Stimulated activated CD4-positive, alpha-beta T cell treated with anti-CD3 and anti-CD28 coated beads, Interleukin-4, amount 100 ng/mL, for 24 hours (primary cell): ENCODE data around the gene SCN7A.
"Not testable (repeated sequence)": the region's sequence is repeated elsewhere in the genome, so short reads cannot be mapped to it uniquely, and the experiment has no call there.

Experiments
- DNase-seq: peaks from one replicate; pipeline ENCODE4 v3.0.0-alpha.2; 2020

Gene SCN7A

DNA sequence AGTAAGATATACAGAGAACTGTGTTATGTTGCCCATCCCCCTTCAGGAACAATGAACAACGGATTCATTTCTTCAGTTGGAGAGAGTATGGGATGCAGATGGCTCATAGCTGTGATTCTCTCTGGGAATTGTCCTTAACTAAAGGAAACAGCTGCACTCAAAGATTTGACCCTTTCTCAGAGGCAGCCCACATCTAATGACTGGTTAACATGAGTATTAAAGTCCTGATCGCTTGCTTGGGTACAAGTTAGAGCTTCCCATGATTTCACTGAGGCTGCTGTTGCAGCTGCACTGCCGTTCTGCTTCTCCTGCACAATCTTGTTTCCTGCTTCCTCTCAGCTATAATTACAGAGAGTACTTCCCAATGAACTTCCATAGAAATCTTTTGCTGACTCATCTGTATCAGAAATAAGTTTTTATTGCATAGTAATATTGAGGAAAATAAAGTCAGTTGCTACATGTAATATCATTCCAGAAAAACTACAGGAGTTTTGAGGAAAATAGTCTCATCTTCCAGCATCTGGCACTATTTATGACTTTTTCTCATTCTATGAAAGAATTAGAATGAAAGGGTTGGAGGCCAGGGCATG is 105.5 kb downstream of the SCN7A start:
- no peak for DNase-seq

DNA sequence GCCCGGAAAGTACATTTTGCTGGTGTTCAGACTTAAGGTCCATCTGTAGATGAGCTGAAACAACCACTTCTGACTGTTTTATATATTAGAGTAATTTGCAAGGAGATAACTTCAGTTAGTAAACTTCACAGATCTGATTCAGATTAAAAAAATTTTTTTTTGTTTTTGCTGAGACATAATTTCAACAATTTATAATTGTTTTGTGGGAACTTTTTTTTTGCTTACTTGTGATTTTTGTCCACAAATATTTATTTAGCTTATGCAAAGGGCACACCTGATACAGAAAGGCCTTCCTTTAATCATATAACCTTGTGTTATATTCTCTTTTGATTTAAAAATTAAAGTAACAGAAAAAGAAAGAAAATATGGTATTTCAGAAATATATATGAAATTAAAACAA is 108.7 kb downstream of the SCN7A start:
- no peak for DNase-seq

DNA sequence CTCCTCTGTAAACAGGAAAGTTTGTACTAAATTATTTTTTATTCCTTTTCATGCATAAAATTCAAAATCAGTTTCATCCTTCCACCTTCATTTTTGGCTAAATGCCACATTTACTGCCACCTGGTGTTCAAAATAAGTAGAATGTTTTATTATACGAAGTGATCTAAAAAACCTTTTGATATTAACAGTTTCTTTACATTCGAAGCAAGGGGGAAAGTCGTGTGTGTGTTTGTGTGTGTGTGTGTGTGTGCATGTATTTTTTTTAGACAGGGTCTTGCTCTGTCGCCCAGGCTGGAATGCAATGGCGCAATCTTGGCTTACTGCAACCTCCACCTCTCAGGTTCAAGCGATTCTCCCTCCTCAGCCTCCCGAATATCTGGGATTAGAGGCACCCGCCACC is 109.3 kb downstream of the SCN7A start:
- DNase-seq, result no peak

DNA sequence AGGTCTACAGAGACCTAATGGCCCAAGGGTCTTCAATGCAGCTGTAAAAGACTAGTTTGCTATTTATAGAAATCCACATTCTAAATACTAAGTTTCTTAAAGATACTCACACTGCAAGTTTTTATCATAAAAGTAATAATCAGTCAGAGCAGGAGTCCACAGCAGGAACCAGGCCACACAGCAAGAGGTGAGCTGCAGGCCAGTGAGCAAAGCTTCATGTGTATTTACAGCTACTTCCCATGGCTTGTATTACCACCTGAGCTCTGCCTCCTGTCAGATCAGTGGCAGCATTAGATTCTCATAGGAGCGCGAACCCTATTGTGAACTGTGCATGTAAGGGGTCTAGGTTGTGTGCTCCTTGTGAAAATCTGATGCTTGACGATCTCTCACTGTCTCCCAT is 111.6 kb downstream of the SCN7A start:
- no peak for DNase-seq

DNA sequence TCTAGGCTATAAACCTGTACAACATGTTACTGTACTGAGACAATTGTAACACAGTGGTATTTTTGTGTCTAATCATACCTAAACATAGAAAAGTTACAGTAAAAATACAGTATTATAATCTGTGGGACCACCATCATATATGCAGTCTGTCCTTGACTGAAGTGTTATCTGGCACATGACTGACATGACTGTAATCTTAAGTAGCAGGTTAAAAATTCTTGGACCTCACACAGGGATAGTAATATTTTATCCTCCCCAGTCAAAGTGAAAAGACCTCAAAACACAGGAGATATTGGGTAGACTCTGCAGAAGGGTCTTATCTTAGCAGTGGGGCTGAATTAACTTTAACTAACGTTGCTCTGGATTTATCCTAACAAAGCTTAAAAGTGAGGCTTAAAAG is 113.4 kb downstream of the SCN7A start:
- DNase-seq, result no peak

DNA sequence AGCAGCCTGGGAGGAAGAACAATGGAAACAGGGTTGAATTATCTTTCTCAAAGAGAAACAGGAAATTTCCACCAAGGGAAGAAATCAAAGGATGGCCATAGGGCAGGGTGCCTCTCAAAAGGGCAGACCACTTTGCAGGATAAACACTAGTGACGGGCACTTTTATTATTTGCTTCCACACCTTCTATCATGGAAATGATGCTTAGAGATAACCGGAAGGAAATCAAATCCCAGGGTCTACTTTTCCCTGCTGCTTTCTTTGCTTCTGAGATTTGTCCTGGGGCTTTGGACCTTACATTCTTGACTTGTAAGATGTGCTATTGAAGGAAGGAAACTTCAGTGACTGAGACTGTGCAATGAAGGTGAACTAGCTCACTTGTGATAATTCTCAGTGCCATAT is 117.2 kb downstream of the SCN7A start:
- DNase-seq, result no peak

DNA sequence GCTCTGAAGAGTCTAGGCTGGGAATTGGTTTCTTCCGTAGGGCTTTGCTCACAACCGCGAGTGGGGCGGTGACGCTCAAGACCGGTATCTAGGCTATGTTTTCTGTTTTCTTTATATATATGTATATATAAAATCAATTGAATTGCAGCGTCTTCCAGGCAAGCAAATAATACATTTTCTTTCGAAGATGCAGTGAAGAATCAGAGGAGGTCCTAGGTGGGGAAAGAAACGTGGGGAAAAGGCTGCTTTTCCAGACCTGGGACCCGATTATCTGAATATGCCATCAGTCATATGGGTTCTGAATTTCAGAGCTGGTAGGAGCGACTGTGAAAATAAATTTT is 117.6 kb downstream of the SCN7A start:
- no peak for DNase-seq

DNA sequence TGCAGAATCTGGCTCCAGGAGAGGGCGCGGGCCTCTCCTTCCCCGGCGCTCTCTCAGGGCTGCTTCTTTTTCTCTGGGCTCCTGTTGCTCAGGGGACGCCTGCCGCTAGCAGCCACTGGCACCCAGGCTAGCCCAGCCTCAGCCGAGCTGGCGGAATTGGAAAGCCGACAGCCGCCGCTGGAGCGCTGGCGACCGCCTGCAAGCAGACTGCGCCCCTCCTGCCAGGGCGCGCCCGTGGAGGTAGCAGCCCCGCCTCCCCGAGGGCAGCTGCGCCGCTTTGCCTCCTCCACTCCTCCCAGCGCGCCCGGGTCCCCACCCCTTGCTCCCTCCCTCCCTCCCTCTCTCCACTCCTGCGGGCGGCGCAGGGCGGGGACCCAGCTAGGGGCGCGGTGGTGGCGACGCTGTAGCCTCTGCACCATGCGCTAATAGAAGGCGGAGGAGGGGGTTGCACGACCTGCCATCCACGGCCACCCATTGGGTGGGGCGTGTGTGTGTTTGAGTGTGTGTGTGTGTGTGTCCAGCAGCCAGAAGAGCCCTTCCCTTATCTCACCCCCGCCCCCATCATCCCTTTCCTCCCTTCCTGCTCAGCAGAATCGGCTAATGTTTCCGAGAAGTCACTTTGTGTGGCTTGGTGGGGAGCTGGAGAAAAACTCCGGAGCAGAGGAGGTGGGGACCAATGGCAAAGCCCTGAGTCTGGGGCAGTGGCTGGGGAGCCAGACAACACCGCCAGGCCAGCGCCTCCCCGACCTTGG is 118.1 kb downstream of the SCN7A start, which contains the start of gene SCN9A:
TSS of gene SCN9A (minus strand) at position 209 of the 752 bp plus-strand sequence. CDS start 64,188 bp downstream, outside the sequence.
- DNase-seq, result no peak

DNA sequence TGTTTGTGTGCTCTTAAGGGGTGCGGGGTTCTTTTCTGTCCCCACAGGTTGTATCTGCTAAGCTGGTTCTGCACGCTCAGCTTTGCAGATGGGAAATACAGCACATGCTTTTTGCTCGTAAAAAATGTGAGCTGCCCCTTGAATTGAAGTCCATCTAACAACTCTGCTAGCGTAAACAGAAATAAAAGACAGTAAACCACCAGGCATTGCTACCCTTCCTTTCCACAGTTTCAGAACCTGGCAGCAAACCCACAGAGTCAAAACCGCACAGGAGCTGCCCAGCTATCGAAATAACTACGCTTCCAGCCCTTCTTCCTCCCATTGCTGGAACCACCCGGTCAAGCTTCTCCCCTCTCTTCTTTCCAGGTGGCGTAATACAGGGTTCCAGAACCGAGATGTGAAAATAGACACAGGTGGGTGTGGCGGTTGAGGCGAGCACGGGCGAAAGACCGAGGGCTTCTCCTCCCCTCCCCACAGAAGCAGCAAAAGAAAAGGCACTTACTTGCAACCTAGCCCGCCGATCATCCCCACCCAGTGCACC is 118.8 kb downstream of the SCN7A start:
- no peak for DNase-seq

DNA sequence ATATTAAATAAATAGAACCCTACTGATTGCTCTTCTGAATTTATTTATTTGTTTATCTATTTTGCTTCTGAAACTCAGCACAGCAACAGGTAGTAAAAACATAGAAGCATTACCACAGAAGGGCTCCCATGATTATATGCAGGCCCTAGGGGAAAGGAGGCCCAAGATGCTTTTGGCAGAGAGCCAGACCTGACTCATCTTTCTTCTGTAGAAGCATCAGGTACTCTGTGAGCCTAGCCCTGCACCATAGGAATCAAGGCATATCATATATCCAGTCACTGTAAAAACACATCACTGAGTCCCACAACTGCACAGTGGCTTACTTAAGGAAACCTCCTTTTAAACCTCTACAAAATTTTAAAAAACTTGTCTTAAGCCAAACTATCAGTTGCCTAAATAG is 120.1 kb downstream of the SCN7A start:
- DNase-seq, result no peak

DNA sequence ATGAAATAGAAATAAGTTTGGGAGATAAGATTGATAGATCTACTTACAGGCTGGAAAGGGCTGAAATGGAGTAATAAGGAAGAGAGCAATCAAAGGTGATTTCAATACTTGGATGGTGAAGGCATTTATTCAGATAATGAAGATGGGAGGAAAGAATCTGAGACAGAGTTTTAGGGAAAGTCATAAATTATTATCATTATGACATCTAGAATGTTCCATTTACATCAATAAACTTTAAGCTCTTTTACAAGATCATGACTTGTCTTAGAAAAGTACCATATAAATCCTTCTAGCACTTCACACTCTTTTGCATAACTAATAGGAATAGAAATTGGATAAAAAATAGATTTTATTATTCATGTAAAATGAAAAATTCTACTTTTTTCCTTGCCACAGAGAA is 120.5 kb downstream of the SCN7A start:
- DNase-seq, result no peak

DNA sequence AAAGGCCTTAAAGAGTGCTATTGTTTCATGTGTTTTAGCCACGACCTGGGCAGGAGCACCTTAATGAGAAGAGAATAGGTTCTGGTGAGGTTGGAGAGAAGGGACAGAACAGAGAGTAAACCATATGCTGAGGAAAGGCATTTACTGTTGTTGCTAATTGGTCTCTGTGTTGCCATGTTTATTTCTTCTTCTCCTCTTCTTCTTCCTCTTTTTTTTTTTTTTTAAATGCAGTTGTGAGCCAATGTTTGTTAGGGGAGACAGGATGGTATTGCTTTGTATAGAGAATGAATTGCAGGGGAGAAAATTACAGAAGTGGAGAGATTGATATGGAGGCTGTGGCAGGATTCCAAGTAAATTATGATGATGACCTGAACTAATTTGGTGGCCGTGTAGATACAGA is 120.9 kb downstream of the SCN7A start:
- DNase-seq, result no peak

DNA sequence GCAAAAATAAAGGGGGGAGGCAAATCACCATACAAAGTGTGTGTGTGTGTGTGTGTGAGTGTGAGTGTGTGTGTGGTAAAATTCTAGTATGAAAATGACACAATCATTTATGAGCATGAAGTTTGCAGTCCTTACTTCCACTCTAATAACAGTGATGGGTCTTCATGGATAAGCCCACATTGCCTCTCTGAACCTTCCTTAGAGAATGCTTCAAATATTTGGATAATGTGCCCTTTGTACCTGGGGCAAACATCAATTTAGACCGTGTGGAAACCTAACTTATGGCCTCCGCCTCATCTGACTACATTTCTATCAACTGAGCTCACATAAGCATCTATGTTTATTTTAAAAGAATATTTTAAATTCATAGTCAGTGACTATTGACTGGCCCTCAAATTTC is 122.0 kb downstream of the SCN7A start:
- no peak for DNase-seq

DNA sequence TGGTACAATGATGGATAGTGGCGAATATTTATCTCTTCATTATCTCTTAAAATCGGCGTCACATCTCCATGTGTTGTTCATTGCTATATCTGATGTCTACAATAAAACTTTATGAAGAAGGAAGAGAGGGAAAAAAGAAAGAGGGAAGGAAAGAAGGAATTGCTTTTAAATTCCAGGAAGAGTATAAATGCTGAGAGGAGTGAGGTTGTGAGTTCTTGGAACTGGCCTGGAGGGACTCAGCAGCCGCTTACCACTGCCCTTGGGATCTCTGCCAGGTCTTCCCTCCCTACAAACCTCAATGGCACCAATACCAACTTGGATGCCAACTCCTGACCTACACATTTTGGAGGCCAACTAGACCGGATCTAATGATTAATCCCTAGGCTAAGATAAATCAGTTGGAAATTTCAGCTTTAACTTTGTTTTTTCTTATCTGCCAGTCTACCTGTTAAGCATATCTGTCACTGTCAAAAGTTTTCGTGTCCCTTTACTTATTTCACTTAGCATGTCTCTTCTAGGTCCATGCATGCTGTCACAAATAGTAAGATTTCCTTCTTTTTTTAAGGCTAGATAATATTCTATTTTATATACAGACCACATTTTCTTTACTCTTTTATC is 128.1 kb downstream of the SCN7A start:
- DNase-seq, result no peak

DNA sequence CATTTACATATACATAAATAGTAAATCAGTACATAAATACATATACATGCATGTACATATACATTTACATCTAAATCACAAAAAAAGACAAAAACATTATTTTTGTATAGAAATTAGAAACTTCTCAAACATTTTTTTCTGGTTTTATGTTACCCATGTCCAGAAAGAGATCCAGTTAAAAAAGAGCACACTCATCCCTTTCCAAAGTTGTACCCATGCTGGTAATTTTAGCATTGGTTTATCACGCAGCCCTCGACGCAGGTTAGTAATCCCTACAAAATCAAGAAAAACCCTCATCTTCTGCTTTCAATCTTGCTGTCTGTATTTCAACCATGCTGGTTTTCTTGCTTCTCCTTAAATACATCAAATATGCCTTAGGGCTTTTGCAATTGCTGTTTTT is 128.8 kb downstream of the SCN7A start:
- no peak for DNase-seq

DNA sequence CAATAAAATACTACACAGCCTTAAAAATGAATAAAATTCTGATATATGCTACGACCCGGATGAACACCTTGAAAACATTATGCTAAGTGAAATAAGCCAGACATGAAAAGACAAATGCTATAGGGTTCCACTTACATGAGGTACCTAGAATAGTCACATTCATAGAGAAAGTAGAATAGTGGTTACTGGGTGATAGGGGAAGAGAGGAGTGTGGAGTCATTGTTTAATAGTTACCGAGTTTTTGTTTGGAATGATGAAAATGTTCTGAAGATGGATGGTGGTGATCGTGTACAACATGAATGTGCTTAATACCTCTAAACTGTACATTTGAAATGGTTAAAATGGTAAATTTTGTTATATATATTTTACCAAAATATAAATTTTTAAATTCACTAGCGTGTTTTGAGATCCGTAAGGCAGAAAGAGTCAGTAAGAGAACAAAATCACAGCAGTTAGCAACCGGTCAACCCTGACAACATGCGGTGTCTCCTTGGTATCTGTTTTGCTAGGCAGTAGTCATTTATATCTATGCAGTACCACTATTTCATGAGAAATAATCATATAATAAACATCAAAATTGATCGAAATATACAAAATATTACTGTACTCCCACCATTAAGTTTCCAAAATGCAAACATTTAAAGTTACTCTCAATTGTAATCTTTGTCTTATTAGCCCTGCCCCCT is 129.4 kb downstream of the SCN7A start:
- no peak for DNase-seq

DNA sequence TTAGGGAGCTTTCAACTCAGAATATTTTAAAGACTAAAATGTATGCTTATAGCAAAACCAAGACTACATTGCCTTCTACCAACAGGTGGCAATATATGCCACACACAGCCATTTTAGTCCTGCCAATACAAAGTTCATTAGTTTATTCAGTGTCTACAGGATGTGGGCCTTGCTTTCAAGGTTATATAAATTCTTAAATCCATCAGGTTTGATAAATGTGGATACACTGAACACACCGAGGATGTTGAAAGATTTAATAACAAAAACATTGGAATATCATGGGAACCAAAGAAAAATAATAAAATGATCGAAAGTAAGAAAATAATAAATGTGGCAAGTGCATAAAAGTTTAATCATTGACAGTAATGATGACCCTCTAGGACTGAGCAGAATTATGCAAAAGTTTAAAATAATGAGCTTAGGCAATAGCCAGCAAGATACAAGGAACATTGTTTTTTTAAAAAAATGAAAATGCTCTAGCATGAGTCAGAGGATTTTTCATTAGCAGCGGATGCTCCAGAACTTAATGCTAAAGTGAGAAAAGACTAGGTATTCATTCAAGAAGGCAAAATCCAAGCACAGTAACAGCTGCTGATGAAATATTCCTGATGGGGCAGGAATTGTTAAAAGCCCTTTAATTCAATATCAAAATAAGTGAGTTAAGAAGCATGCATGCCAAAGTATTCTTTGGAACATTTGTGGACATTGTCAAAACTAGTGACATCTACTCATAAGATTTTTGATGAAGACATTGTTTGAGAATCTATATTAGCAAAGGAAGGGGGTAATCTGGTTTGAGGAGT is 132.5 kb downstream of the SCN7A start:
- no peak for DNase-seq

DNA sequence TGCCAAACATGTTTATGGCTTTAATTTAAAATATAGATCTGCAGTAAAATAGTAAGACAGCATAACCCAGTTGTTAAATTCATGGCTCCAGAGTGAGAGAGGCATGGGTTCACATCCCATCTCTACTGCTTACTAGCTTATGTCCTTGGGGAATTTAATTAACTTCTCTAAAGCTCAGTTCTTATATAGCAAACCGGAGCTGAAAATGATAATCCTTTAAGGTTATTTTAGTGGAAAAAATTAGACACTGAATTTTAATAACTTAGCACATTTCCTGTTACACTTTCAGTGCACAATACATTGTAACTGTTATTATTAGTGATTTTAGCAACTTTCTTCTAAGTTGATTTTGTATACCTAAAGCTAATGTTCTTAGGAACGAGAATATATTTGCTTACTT is 133.1 kb downstream of the SCN7A start:
- no peak for DNase-seq

DNA sequence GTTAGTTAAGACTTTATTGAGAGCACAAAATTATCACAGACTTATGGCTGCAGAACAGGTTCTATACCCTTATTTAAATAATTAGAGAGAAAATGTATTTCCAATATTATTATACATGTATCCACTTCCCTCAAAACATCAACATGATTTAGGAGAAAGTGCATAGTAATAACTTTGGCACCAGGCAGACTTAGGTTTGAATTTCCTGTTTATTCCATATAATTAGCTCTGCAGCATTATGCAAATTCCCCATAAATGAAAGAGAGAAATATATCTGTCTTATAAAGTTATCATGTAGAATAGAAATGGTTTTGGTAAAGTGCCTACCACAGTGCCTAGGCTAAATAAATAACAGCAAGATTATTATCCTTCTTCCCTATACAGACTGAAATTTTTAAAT is 133.6 kb downstream of the SCN7A start:
- no peak for DNase-seq

DNA sequence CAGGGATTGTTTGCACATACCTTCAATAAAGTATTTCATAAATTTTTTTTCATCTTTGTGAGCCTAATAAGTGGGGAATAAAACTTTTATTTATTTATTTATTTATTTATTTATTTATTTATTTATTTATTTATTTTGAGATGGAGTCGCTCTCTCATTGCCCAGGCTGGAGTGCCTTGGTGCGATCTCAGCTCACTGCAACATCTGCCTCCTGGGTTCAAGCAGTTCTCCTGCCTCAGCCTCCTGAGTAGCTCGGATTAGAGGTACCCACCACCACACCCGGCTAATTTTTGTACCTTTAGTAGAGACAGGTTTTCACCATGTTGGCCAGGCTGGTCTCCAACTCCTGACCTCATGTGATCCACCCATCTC is 136.1 kb downstream of the SCN7A start:
- not testable (repeated sequence) for DNase-seq

DNA sequence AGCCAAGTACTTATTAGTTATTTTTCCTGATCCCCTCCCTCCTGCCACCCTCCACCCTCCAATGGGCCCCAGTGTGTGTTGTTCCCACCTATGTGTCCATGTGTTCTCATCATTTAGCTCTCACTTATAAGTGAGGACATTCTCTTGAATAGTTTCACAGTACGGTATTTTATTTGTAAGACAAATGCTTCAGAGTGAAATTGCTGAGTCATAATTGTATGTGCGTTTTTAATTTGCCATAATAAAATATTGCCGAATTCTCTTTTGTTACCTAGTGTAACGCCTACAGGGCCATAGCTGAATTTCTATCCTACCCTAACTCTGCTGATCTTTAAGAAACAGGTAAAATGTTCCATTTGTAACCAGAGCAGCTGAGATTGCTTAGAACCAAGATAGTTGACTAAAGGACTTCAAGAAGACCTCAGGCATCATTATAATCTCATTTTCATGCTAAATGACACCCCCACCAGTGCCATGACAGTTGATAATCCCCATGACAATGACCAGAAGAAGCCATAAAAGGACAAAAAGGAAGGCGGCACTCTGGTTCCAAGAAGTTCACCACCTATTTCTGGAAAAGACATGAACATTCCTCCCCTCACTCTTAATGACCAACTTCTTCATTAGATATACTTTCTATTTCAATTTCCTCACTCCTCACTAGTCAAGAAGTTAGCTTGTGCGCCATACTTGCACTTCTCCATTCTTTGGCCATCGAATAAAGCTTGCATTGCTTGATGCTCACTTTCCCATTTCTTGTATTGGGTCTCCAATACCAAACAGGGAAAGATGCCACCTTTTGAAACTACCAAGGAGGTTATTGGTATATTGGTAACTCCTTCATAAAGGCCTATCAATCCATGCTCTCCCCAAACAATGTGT is 136.7 kb downstream of the SCN7A start:
- no peak for DNase-seq
